Vagina (tissue), 2 donors: ENCODE measurements around the gene MRPL18.

ENCODE experiments used
- POLR2A ChIP-seq, 2 donors: fragments of 450-650 bp; IDR thresholded peaks; one replicate each; pipeline ENCODE4 v1.6.1; 2017; ENCODE audit warnings: antibody characterized with exemption in 2 of 2, mild to moderate bottlenecking in 2 of 2, moderate library complexity in 2 of 2
- TF ChIP-seq, protein P1 (sequence below), 3 experiments: fragments of 450-650 bp in 2 of 3; fragments of 200-600 bp in 1 of 3; sonication (generic) in 1 of 3; IDR thresholded peaks; one replicate each; pipeline ENCODE4 v1.5.1; 2017 to 2019; ENCODE audit warnings: antibody characterized with exemption in 3 of 3, mild to moderate bottlenecking in 2 of 3, moderate library complexity in 2 of 3

DNA sequence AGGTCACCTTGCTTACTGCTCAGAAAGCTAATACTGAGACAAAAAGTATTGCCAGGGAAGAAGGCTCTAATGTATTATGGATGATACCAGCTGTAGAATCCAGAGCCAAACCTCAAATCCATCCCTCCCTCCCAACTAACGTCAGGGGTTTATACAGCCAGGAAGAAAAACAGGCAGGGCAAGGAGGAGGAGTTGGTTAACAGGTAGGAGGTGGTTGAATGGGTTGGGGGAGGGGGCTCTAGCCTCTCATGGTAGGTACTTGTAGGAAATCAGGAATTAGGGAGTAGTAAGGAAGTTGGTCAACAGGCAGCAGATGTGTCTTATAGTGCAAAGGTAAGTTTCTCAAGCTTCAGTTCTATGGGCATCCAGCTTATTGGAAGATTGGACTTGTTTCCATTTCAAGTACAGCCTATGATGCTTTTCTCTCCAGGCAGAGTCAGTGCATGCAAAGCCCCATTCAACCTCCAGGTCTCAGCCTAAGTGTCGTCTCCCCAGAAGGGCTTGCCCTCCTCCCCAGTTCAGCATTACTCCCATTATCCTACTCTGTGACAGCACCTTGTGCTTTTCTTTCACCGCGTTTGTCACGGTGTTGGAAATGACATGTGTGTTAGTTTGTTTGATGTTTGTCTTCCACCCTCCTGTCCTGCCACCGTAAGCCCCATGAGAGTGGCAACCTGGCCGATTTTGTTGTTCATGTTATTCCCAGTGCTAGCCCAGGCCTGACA is 47.9 kb downstream of the MRPL18 start:
- TF ChIP-seq, protein P1, sequence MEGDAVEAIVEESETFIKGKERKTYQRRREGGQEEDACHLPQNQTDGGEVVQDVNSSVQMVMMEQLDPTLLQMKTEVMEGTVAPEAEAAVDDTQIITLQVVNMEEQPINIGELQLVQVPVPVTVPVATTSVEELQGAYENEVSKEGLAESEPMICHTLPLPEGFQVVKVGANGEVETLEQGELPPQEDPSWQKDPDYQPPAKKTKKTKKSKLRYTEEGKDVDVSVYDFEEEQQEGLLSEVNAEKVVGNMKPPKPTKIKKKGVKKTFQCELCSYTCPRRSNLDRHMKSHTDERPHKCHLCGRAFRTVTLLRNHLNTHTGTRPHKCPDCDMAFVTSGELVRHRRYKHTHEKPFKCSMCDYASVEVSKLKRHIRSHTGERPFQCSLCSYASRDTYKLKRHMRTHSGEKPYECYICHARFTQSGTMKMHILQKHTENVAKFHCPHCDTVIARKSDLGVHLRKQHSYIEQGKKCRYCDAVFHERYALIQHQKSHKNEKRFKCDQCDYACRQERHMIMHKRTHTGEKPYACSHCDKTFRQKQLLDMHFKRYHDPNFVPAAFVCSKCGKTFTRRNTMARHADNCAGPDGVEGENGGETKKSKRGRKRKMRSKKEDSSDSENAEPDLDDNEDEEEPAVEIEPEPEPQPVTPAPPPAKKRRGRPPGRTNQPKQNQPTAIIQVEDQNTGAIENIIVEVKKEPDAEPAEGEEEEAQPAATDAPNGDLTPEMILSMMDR (IDR thresholded peaks at IDR 0.05), result no peak
- no peak for TF ChIP-seq POLR2A (IDR thresholded peaks at IDR 0.05)
